ENCODE measurements around the gene VAV1. TPM values are rescaled to one million over a fixed set of nuclear protein-coding genes. Genes with fewer than 3 reads are reported as not detected.

Gene VAV1
- total and polyA plus RNA-seq, 2 of the 13 experiments (the other 11 are each of a cell fraction or from before 2014, with no cell fraction given) = not detected

GRCh38 chr19:6865849-6866248 lies 93.3 kb downstream of the VAV1 start:
- in situ Hi-C loops (cut with HindIII; ENCODE audit: extremely low pct_ligation_motif_present, low pct_unique_long_range_greater_than_20kb) (loop anchor here (25.0 kb wide), 1 partner anchor 229 kb away; no protein-coding TSS in a partner anchor), intact Hi-C loops (cut with micrococcal nuclease; ENCODE audit: unreplicated experiment) (loop anchor here (10.0 kb wide), 1 partner anchor 381 kb away; the partner anchor contains the start of gene DENND1C)
- CTCF ChIA-PET (ENCODE audit: low intra/inter-chr PET ratio, low total read pairs) = no interaction called here
- Histone ChIP-seq H3K27ac (ENCODE audit: extremely low read length, insufficient read depth, low read length) (no peak overlapping the region), H4K20me1 (ENCODE audit: insufficient read depth, low read length) (no peaks in the 10 kb centered on the region), H3K79me2 (ENCODE audit: insufficient read depth, low read length) (no peaks in the 10 kb centered on the region), H3K27me3 (ENCODE audit: control insufficient read depth in 1 of 2, insufficient read depth in 2 of 2, low read length in 2 of 2) (peaks cover 0 to 18% of the 10 kb centered on the region in 2 experiments; a peak in 3 of 5 replicates), H3K9me3 (ENCODE audit: low read length) (no peaks in the 10 kb centered on the region), H3K4me3 (replicated peaks in 1 of 3; ENCODE audit: insufficient read depth in 1 of 3, low read depth in 2 of 3, low read length in 3 of 3) (no peak overlapping the region), H2AFZ (ENCODE audit: low read length) (no peak overlapping the region), H3K4me1 (ENCODE audit: insufficient read depth, low read length) (0 out of 2 replicates have a peak, but pooled peaks cover 10% of the 10 kb centered on the region), H3K4me2 (ENCODE audit: low read depth, low read length) (no peak overlapping the region), H3K9ac (ENCODE audit: insufficient read depth, low read depth, low read length) (no peak overlapping the region), H3K36me3 (replicated peaks in 1 of 2; ENCODE audit: control insufficient read depth in 1 of 2, insufficient read depth in 2 of 2, low read length in 2 of 2) (no peaks in the 10 kb centered on the region)
- DNase-seq (ENCODE audit: low spot score) (no peak), FAIRE-seq (no peak), ATAC-seq (no peak)
- no peak for TF ChIP-seq HMGXB4 (CRISPR knock-in tag; IDR thresholded peaks at IDR 0.05; ENCODE audit: borderline replicate concordance in 1 of 2, low read depth in 1 of 2)
- TF ChIP-seq NAIF1 (CRISPR knock-in tag; IDR thresholded peaks at IDR 0.05; ENCODE audit: borderline replicate concordance) = no peak
- TF ChIP-seq SIX1 (CRISPR knock-in tag; IDR thresholded peaks at IDR 0.05; ENCODE audit: borderline replicate concordance) = no peak
- no peak for TF ChIP-seq ZBTB4 (CRISPR knock-in tag; IDR thresholded peaks at IDR 0.05; ENCODE audit: borderline replicate concordance)
- no peak for TF ChIP-seq ZBTB37 (CRISPR knock-in tag; IDR thresholded peaks at IDR 0.05)
- no peak for TF ChIP-seq ZNF276 (CRISPR knock-in tag; IDR thresholded peaks at IDR 0.05; ENCODE audit: low read depth)
- TF ChIP-seq ZNF460 (CRISPR knock-in tag; IDR thresholded peaks at IDR 0.05; ENCODE audit: borderline replicate concordance) = no peak
- TF ChIP-seq RFX1 (IDR thresholded peaks at IDR 0.05) = no peak
- no peak for TF ChIP-seq ZSCAN31 (CRISPR knock-in tag; IDR thresholded peaks at IDR 0.05; ENCODE audit: low read depth)
- no peak for TF ChIP-seq PTBP1 (IDR thresholded peaks at IDR 0.05; ENCODE audit: low read depth, low read length, poor library complexity, severe bottlenecking)
- POLR2A ChIA-PET = no interaction called here
- BruUV-seq (replicated peaks) = no TSS peak
- WGBS (ENCODE audit: low lambda C conversion rate) = 59% methylated on average over 9 of the region's 10 CpGs
